ENCODE data around the gene BPIFB4. TPM values are rescaled to one million over a fixed set of nuclear protein-coding genes. Genes with fewer than 3 reads are reported as not detected.

BPIFB4 gene
- not detected in 2 replicates for total RNA-seq

DNA sequence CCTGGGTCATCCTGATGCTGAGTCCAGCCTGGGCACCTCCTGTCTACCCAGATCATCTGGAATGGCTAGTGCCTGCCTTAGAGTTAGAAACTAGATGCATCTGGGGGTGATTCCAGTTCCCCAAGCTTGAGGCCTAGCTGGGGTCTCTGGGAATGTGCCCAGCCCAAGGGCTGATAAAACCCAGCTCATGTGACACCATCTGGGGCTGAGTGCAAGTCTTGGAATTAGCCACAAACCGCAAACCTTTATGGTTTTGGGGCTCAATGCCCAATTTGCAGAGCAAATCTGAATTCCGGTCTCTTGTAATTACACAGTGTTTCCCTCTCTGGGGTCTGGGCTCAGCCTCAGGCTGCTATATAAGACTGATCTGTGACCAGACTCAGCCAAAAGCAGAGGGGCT is at the start of gene BPIFB4:
BPIFB4 (plus strand) TSS at position 385 of the 400 bp plus-strand sequence. CDS start 1,884 bp downstream, outside the sequence.

DNA sequence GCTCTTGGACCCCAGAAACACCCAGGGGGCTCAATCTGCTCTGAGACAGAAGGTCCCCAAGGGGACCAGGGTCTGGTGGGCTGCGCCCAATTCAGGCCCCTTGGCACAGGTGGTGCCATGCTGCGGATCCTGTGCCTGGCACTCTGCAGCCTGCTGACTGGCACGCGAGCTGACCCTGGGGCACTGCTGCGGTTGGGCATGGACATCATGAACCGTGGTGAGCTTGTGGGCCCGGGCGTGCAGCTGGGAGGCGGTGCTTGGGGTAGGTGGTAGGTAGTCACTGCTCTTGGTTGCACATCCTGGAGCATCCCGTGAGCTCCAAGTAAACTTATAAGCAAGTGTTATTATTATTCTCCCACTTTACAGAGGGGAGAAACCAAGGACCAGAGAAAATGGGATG is 47.9 kb upstream of the BPIFB4 start, which contains the start of gene BPIFB6:
BPIFB6 (plus strand) TSS at position 118 of the 400 bp plus-strand sequence; CDS start at position 118, 0 bp downstream.

DNA sequence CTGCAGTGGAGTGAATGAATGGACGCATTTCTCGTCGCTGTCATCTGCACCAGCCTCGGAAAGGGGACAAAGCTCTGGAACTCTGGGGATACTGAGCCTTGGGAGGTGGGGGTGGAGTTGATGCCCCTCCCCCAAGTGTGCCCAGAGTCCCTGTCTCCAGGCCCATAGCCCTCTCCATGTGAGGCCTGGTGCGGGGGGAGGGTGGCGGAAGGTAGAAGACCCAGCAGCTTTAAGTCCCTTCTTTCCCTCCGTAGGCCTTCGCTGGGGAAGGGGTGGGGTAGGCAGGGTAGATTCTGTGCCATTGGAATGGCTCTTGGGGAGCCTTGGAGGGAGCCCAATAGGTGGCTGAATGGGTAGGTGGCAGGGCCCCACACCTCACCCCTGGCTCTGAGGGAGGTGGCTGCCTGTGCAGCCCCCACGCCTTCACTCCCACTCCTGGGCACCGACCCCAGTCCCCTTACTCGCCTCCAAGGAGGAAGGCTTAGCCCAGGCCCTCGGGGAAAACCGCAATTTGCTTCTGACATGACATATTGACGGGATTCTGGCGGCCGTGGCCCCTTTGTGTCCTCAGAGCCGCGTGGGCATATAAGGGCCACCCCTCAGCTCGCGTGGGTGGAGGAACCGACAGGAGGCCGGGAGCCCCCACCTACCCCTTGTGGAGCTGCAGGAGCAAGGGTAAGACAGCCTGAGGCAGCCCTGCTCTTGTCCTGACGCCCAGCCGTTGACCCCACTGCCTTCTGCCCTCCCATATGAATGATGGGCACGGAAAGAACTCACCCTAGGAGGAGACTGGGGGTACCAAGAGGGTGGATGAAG is 25.9 kb upstream of the BPIFB4 start, which contains the start of gene BPIFB3:
BPIFB3 (plus strand) TSS at position 613 of the 816 bp plus-strand sequence. CDS start 1,533 bp downstream, outside the sequence.

Other genes starting within 250 kb of the BPIFB4 start
- 0.19 and 0.27 TPM in 2 replicates for gene EFCAB8, start 220.7 kb upstream of the BPIFB4 start, total RNA-seq
- not detected in 2 replicates for gene SUN5, start 75.2 kb upstream of the BPIFB4 start, total RNA-seq
- gene BPIFB2, start 71.9 kb upstream of the BPIFB4 start, total RNA-seq = not detected in 2 replicates
- not detected in 2 replicates for gene BPIFB6, start 48.0 kb upstream of the BPIFB4 start, total RNA-seq
- gene BPIFB3, start 25.7 kb upstream of the BPIFB4 start, total RNA-seq = not detected in 2 replicates
- not detected in 2 replicates for gene BPIFA2, start 88.5 kb downstream of the BPIFB4 start, total RNA-seq
- gene BPIFA3, start 137.7 kb downstream of the BPIFB4 start, total RNA-seq = not detected in 2 replicates
- gene BPIFA1, start 156.4 kb downstream of the BPIFB4 start, total RNA-seq = not detected in 2 replicates
- not detected in 2 replicates for gene BPIFB1, start 203.6 kb downstream of the BPIFB4 start, total RNA-seq